ENCODE data around the gene MAP9.

Gene MAP9

DNA sequence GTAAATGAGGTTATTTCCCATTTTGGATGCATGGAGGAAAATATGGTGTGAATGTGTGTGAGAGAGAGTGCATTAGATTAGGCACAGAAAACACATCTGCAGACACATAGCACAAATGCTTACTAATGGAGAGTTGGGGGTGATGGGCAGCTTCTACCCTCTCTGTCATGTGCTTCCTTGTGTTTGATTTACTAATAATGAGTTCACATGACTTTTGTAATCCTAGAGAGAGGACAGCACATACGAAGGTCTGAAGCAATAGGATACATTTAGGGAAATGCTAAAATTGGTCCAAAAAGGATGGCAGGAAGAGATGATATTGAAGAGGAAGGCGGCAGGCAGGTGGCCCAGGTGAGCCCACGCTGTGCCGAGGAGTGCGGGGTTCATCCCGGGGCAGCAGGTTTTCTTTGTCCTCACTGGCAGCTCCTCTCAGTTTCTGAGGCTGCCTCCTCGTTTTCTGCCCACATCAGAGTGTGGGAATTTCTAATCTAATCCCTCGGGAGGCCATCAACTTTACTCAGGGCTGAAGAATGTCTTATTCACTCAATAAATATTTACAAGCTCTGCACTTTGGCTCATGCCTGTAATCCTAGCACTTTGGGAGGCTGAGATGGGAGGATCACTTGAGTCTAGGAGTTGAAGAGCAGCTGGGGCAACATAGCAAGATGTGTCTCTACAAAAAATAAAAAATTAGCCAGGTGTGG lies 15.9 kb upstream of the MAP9 start:
- Histone ChIP-seq H3K36me3 (ENCODE audit: insufficient read depth, low read length) (no peaks in the 10 kb centered on the region), H3K4me1 (ENCODE audit: insufficient read depth, low read length) (no peaks in the 10 kb centered on the region), H3K9ac (ENCODE audit: low read depth, low read length) (no peak overlapping the region), H3K9me3 (ENCODE audit: control insufficient read depth, insufficient read depth, low read length) (no peaks in the 10 kb centered on the region)

DNA sequence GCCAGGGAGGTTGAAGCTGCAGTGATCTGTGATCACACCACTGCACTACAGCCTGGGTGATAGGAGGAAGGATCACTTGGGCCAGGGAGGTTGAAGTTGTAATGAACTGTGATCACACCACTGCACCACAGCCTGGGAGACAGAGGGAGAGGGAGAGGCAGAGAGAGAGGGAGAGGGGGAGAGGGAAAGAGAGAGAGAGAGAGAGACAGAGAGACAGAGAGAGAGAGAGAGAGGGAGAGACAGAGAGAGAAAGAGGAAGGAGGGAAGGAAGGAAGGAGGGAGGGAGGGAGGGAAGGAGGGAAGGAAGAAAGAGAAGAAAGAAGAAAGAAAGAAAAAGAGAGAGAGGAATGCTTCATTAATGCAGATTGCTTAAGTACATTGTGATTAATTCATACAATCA lies 15.2 kb upstream of the MAP9 start:
- H3K9ac ChIP-seq (ENCODE audit: low read depth, low read length), result no peak overlapping the region
- no peaks in the 10 kb centered on the region for H3K36me3 ChIP-seq (ENCODE audit: insufficient read depth, low read length)
- H3K9me3 ChIP-seq (ENCODE audit: control insufficient read depth, insufficient read depth, low read length), result no peaks in the 10 kb centered on the region
- no peaks in the 10 kb centered on the region for H3K4me1 ChIP-seq (ENCODE audit: insufficient read depth, low read length)

DNA sequence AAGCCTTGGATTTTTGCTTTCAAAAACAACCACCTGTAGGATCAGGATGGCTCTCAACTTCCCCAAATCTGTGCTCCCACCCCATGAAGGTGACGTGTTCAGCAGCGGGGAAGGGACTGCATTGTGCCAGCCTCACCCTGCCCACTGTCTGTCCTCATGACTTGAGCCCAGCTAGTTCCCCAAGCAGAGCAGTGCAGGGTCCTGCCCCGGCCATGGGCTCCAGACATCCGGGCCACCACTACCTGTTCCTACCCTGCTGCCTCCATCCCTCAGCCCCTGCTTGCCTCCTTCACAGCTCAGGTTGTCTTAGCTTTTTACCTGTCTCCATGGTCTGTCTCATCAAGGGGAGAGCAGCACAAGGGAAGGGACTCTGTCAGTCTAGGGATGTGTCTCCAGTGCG lies 11.4 kb upstream of the MAP9 start:
- H3K36me3 ChIP-seq (ENCODE audit: insufficient read depth, low read length), result no peaks in the 10 kb centered on the region
- no peaks in the 10 kb centered on the region for H3K9me3 ChIP-seq (ENCODE audit: control insufficient read depth, insufficient read depth, low read length)
- H3K4me1 ChIP-seq (ENCODE audit: insufficient read depth, low read length), result no peaks in the 10 kb centered on the region
- no peak overlapping the region for H3K9ac ChIP-seq (ENCODE audit: low read depth, low read length)

DNA sequence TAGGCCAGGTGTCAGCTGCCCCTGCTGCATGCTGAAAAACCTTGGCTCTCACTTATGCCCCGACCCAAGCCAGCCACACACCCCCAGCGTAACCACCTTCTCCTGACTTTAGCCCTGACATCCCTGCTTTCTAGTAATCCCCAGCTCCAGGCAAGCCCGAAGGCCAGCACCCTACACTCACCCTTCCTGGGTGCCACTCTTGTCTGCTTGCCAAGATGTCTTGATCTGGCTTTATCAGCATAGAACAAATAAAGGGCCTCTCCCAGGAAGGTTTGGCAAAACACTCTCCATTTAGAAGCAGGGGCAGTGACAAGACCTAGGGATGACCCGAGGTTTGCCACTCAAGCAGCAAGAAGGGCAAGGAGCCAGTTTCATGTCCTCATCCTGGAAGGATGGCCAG lies 6.8 kb upstream of the MAP9 start:
- Histone ChIP-seq H3K9me3 (ENCODE audit: control insufficient read depth, insufficient read depth, low read length) (no peaks in the 10 kb centered on the region), H3K4me1 (ENCODE audit: insufficient read depth, low read length) (no peaks in the 10 kb centered on the region), H3K9ac (ENCODE audit: low read depth, low read length) (no peak overlapping the region), H3K36me3 (ENCODE audit: insufficient read depth, low read length) (no peaks in the 10 kb centered on the region)

DNA sequence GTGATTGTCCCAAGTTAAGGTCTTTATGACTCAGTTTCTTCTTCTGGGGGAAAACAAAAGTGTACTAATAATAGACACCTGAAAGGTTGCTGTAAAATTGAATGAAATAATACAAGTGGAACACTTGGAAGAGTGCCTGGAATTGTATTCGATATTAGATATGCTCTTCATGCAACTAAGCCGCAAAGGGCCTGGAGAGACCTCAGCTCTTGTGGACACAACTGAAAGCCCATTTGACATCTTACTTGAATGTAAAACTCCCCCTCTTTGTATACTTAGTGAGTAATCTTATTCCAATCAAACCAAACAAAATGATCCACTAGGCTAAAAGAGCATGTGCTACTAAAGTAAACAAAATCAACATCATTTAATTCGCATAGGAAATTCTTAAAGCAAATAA lies 511 bp upstream of the MAP9 start:
- H3K9me3 ChIP-seq (ENCODE audit: control insufficient read depth, insufficient read depth, low read length), result no peaks in the 10 kb centered on the region
- H3K36me3 ChIP-seq (ENCODE audit: insufficient read depth, low read length), result no peaks in the 10 kb centered on the region
- peak overlapping the region; percentile 28; the same call in 1 of the 2 replicates for H3K9ac ChIP-seq (ENCODE audit: low read depth, low read length)
- H3K4me1 ChIP-seq (ENCODE audit: insufficient read depth, low read length), result no peaks in the 10 kb centered on the region

DNA sequence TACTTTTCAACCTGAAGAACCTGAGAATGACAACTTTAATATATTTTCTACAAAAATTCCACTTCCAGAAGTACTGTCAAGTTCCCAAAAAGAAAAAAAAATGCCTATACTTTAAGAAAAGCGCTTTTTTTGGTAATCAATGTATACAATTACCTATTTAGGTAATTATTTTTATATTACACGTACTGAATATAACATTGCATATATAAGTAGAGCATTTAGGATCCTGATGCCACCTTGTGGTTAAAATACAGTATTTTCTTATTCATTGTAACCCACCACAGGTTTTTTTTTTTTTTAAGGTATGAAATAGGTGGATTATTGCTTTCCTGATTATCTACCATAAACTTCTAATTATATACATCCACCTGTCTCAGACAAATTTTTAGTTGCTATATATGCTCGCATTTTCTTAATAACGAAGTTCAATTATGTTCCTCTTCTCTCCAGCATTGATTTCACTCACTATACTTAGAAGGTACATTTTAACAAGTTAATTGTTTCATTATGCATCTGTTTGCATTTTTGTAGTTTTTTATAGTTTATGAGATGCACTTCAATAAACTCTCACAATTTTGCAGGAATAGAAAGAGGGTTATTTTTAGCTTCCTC lies 5.2 kb downstream of the MAP9 start:
- no peaks in the 10 kb centered on the region for H3K4me1 ChIP-seq (ENCODE audit: insufficient read depth, low read length)
- H3K9ac ChIP-seq (ENCODE audit: low read depth, low read length), result no peak overlapping the region
- no peaks in the 10 kb centered on the region for H3K36me3 ChIP-seq (ENCODE audit: insufficient read depth, low read length)
- H3K9me3 ChIP-seq (ENCODE audit: control insufficient read depth, insufficient read depth, low read length), result no peaks in the 10 kb centered on the region

DNA sequence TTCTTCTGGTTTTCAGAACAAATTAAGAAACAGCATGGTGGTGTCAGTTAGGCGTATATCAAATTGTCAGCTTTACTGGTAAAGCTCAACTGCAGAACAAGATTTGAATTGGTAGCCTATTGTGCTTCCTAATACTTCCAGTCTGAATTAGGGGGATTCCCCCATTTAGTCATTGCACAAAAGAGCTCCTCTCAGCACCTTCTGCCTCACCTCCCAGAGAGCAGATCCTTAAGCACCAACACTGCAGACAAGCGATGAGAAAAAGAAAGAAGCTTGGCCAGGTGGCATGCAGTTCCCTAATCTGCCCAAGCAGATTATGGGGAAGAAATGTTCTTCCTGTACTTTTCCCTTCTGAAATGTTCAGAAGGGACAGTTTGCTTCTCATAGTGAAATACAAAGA lies 9.2 kb downstream of the MAP9 start:
- H3K9ac ChIP-seq (ENCODE audit: low read depth, low read length), result no peak overlapping the region
- no peaks in the 10 kb centered on the region for H3K9me3 ChIP-seq (ENCODE audit: control insufficient read depth, insufficient read depth, low read length)
- H3K36me3 ChIP-seq (ENCODE audit: insufficient read depth, low read length), result no peaks in the 10 kb centered on the region
- H3K4me1 ChIP-seq (ENCODE audit: insufficient read depth, low read length), result no peaks in the 10 kb centered on the region

DNA sequence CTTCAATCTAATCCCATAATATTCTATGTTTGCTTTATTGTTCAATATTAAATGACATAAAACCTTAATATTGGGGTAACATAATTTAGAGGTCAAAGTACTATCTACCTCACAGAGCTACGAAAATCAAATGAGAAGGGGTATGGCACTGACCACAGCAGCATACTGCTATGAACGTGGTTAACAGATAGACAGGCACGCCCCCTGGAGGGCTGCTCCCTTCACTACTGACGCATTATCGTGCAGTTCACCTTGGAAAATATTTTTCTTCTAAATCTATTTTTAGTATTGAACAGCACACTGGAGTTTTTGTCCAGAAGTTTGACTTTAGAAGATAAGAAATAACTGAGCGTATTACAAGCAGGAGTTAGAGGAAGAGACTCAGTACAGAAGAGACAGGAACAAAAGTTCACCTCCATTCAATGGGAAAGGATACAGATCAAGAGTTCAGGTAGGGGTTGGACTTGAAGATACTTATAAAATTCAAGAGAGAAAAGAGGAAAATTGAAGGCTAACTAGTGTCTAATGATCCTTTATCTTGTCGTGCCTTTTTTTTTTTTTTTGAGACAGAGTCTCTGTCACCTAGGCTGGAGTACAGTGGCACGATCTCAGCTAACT lies 22.7 kb downstream of the MAP9 start:
- Histone ChIP-seq H3K9me3 (ENCODE audit: control insufficient read depth, insufficient read depth, low read length) (no peaks in the 10 kb centered on the region), H3K9ac (ENCODE audit: low read depth, low read length) (no peak overlapping the region), H3K36me3 (ENCODE audit: insufficient read depth, low read length) (no peaks in the 10 kb centered on the region)

DNA sequence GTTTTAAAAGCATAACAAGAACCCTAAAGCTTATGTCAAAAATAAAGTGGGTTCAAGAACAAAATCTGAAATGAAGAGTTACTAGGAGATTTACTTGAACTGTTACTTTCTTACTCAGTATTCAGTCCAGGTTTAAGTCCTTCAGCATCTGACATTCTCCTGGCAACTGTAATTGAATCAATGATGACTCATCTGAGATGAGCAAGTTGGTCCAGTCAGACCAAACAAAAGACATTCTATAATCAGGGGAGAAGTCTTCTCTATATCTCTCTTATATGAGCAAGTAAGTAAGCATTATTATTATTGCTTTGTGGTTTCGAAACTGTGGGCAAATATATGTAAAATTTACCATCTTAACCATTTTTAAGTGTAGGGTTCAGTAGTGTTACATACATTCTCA lies 34.6 kb downstream of the MAP9 start:
- H3K36me3 ChIP-seq (ENCODE audit: insufficient read depth, low read length), result no peaks in the 10 kb centered on the region
- no peaks in the 10 kb centered on the region for H3K4me1 ChIP-seq (ENCODE audit: insufficient read depth, low read length)
- H3K9me3 ChIP-seq (ENCODE audit: control insufficient read depth, insufficient read depth, low read length), result peaks cover 8% of the 10 kb centered on the region
- H3K9ac ChIP-seq (ENCODE audit: low read depth, low read length), result no peak overlapping the region

More for the DNA sequence above, 22.7 kb downstream of the MAP9 start:
- no peaks in the 10 kb centered on the region for H3K4me1 ChIP-seq (ENCODE audit: insufficient read depth, low read length)

DNA sequence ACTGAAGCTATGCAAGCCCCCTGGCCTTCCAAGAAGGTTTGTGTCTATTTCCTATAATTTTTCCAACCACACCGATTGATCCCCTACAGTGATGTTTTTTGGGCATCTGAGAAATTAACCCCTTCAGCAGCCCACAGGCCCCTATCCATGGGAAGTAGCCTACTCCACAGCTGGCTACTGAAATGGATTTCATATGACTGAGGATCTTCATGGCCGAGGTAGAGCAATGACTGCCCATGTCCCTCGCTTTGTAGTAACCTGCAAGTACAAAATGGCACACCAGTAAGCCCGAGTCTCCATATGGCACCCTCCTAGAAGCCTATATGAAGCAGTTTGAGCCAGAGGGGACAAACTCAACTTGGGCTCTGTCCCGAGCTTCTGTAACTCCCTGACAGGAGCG lies 36.8 kb downstream of the MAP9 start:
- Histone ChIP-seq H3K36me3 (ENCODE audit: insufficient read depth, low read length) (no peaks in the 10 kb centered on the region), H3K9ac (ENCODE audit: low read depth, low read length) (no peak overlapping the region), H3K4me1 (ENCODE audit: insufficient read depth, low read length) (no peaks in the 10 kb centered on the region), H3K9me3 (ENCODE audit: control insufficient read depth, insufficient read depth, low read length) (peaks cover 8% of the 10 kb centered on the region)

DNA sequence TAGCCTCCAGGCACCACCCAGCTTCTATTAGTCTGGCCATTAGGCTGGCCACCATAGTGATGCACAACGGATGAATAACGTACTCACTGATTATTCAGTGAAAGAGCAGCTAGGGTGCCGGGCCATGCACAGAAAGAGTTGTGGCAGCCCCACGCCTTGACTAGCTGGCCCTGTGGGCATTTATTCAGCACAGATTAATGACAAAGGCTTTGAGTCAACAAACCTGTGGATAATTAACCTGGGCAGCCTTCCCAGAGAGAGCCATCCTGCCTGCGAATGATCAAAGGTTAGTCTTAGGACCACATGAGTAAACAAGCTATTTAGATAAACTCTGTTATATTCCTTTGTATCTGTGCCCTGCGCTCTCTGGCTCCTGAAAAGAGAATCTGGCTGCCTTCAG lies 37.2 kb downstream of the MAP9 start:
- no peak overlapping the region for H3K9ac ChIP-seq (ENCODE audit: low read depth, low read length)
- no peaks in the 10 kb centered on the region for H3K36me3 ChIP-seq (ENCODE audit: insufficient read depth, low read length)
- H3K9me3 ChIP-seq (ENCODE audit: control insufficient read depth, insufficient read depth, low read length), result peaks cover 8% of the 10 kb centered on the region
- H3K4me1 ChIP-seq (ENCODE audit: insufficient read depth, low read length), result no peaks in the 10 kb centered on the region

DNA sequence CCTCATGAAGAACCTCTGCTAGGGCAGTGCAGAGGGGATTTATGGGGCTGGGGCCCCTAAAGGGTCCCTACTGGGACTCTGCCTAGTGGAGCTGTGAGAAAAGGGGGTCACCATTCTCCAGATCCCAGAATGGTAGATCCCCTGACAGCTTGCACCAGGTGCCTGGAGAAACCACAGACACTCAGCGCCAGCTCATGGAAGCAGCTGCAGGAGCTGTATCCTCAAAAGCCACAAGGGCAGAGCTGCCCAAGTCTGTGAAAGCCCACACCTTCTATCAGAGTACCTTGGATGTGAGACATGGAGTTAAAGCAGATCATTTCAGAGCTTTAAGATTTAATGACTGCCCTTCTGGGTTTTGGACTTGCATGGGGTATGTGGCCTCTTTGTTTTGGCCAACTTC lies 38.6 kb downstream of the MAP9 start:
- H3K9ac ChIP-seq (ENCODE audit: low read depth, low read length), result no peak overlapping the region
- H3K36me3 ChIP-seq (ENCODE audit: insufficient read depth, low read length), result no peaks in the 10 kb centered on the region
- peaks cover 8% of the 10 kb centered on the region for H3K9me3 ChIP-seq (ENCODE audit: control insufficient read depth, insufficient read depth, low read length)
- H3K4me1 ChIP-seq (ENCODE audit: insufficient read depth, low read length), result no peaks in the 10 kb centered on the region

DNA sequence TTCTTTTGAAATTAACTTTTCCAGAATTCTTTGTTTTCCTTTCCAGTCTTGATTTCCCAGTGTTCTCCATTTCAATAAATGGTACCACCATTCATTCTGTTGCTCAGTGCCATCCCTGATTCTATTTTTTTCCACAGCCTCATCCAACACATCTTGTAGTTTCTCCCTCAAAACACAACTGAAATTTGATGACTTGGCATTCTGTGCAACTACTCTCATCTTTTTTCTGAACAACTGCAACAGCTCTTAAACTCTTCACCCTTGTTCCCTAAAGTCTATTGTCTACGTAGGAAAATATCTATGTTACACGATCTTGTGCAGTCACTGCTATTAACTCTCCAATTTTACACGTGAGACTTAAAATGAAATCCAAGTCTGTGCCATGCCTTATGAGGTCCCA lies 40.5 kb downstream of the MAP9 start:
- no peaks in the 10 kb centered on the region for H3K4me1 ChIP-seq (ENCODE audit: insufficient read depth, low read length)
- H3K9me3 ChIP-seq (ENCODE audit: control insufficient read depth, insufficient read depth, low read length), result peaks cover 8% of the 10 kb centered on the region
- no peaks in the 10 kb centered on the region for H3K36me3 ChIP-seq (ENCODE audit: insufficient read depth, low read length)
- no peak overlapping the region for H3K9ac ChIP-seq (ENCODE audit: low read depth, low read length)

DNA sequence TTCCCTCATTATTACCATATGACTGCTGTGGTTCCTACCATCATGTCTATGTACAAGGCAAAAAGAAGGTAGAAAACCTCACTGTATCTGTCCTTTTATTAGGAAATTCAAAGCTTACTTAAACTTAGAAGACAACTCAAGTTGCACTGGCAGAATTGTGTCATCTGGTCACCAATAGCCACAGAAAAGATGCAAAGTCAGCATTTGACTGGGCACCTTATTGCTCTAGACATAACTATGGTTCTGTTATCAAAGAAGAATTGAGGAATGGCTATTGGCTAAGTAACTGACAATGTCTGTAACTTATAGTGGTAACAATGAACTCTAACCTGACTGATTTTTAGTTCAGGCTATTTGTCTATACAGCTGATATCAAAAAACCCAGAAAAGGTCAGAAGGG lies 45.3 kb downstream of the MAP9 start:
- Histone ChIP-seq H3K9ac (ENCODE audit: low read depth, low read length) (no peak overlapping the region), H3K9me3 (ENCODE audit: control insufficient read depth, insufficient read depth, low read length) (no peaks in the 10 kb centered on the region), H3K4me1 (ENCODE audit: insufficient read depth, low read length) (no peaks in the 10 kb centered on the region), H3K36me3 (ENCODE audit: insufficient read depth, low read length) (no peaks in the 10 kb centered on the region)

DNA sequence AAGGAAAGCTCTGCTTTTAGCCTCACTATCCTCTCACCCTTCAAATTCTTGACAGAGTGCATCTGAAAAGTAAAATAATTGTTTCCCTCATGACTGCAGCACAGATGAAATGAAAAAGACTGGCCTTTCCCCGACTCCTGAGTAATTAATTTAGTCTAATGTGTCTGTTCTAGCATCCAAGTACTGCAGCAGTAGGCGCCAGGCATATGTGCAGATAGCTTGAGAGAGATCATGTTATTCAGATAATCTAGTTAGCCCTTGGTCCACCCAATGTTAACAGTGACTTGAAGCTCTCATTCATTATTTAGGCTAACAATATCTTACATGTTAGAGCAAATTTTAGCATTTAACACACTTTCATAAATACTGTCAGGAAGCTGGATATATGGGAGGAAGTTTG lies 54.0 kb downstream of the MAP9 start:
- Histone ChIP-seq H3K9ac (ENCODE audit: low read depth, low read length) (no peak overlapping the region), H3K36me3 (ENCODE audit: insufficient read depth, low read length) (no peaks in the 10 kb centered on the region), H3K9me3 (ENCODE audit: control insufficient read depth, insufficient read depth, low read length) (peaks cover 2% of the 10 kb centered on the region), H3K4me1 (ENCODE audit: insufficient read depth, low read length) (no peaks in the 10 kb centered on the region; the same call in 1 of the 2 replicates)

Measured in ES-I3 (cell line).